ENCODE measurements around the gene AIP.

DNA sequence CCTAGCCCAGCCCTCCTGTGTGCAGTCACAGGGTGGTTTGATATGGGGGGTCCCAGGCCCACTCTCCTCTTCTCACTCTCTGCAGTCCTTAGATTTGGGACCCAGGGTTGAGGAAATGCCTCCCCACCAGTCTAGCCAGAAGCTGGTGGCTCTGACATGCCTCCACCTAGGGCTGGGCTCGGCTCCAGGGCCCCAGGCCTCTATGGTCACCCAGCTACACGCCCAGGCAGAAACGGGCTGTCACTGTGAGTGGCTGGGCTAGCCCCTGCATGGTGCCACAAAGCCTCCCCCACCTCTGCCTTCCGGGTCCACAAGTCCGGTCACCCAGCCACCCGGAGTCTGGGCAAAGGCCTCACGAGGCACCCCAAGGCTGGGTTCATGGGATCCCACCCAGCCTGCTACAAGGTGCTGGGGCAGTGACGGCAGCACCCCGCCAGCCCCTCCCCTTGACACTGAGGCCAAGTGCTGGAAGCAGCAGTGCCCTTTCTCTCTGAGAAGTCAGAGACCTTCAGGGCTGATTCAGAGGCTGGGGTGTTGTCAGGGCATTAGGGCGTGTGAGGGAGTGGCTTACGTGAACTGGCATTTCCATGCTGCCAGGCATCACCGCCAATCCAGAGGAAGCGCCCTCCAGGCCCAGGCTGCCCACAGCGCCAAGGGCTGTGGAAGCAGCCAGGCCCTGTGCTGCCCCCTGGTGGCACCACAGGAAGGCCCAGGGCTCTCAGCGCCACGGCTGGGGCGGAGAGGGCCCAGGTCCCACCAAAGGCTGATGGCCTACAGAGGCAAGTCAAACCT, 23.0 kb downstream of the AIP start:
- TF ChIP-seq CTCF (conservative IDR thresholded peaks at IDR 0.05 in 1 of 2, IDR thresholded peaks at IDR 0.05 in 1 of 2; ENCODE audit: low read depth in 1 of 2, low read length in 2 of 2): peak; percentile 86 to 91
- TF ChIP-seq EZH2 (IDR thresholded peaks at IDR 0.05; ENCODE audit: low read length, missing control alignments): no peak

Data from fibroblast of lung (primary cell).